ENCODE measurements around the gene SH3TC1.

The SH3TC1 gene

DNA sequence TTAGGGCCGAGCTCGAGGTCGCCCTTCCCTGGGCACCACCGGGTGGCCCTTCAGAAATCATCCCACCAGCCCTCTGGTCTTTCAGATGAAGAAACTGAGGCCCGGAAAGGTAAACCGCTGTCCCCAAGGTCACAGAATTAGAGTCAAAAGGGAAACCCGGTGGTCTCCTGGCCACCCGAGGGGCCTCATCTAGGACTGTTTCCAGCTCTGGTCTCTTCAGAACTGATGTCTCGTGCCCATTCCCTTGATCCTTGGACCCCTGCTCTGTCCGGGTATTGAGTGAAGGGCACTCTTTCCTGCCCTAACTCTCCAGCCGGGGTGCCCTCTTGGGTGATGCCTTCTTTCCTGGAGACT, 71.3 kb downstream of the SH3TC1 start:
- Histone ChIP-seq H3K27ac (no peak overlapping the region), H3K36me3 (replicated peaks) (no peaks in the 10 kb centered on the region), H3K27me3 (replicated peaks) (peaks cover 6% of the 10 kb centered on the region), H3K4me3 (ENCODE audit: low read depth, low read length) (no peak overlapping the region)
- TF ChIP-seq, protein P1, sequence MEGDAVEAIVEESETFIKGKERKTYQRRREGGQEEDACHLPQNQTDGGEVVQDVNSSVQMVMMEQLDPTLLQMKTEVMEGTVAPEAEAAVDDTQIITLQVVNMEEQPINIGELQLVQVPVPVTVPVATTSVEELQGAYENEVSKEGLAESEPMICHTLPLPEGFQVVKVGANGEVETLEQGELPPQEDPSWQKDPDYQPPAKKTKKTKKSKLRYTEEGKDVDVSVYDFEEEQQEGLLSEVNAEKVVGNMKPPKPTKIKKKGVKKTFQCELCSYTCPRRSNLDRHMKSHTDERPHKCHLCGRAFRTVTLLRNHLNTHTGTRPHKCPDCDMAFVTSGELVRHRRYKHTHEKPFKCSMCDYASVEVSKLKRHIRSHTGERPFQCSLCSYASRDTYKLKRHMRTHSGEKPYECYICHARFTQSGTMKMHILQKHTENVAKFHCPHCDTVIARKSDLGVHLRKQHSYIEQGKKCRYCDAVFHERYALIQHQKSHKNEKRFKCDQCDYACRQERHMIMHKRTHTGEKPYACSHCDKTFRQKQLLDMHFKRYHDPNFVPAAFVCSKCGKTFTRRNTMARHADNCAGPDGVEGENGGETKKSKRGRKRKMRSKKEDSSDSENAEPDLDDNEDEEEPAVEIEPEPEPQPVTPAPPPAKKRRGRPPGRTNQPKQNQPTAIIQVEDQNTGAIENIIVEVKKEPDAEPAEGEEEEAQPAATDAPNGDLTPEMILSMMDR (IDR thresholded peaks at IDR 0.05; ENCODE audit: low read depth, low read length, missing control alignments), result no peak
- no peak for DNase-seq
- in situ Hi-C loops (cut with HindIII; ENCODE audit: low pct_ligation_motif_present, low sequenced_read_pairs), result loop anchor here (25.0 kb wide), 1 partner anchor 142 kb away; no protein-coding TSS in a partner anchor

DNA sequence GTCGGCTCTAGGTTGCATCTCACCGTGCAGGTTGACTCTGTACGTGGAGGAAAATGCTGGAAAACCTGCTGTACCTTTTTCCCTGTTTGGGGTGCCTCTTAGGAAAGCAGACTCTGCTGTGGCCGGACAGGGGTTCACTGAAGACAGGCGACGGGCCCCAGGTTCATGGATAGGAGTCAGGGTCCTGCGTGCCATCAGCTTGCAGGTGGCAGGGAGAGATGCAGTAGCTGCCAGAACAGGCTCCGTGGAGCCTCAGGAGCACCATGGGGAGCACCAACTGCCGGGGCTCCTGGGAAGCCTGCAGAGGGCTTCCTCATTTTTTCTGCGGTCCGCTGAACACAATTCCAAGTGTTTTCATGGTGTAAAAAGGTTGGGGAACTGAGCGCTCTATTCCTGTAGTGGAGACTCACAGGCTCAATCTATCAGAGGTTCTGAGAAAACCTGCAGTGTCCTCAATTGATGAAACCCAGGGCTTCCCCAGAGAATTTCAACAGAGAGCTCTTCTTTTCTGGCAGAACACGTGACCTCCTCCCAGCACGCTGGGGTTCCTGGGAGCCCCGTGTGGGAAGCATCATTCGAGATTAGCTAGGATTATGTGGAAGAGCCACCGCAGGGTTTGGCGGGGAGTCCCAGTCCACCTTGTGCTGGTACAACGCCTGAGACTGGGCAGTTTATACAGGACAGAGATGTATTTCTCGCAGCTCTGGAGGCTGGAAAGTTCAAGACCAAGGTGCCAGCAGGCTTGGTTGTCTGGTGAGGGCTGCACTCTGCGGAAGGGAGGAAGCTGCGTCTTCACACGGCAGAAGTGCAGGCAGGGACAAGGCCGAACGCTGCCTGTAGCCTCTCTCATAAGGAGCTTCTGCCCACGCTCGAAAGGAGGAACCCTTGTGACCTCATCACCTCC, 72.1 kb downstream of the SH3TC1 start:
- Histone ChIP-seq H3K36me3 (replicated peaks) (no peaks in the 10 kb centered on the region), H3K27me3 (replicated peaks) (peaks cover 6% of the 10 kb centered on the region), H3K27ac (no peak overlapping the region), H3K4me3 (ENCODE audit: low read depth, low read length) (no peak overlapping the region)
- no peak for DNase-seq
- TF ChIP-seq, protein P1 (IDR thresholded peaks at IDR 0.05; ENCODE audit: low read depth, low read length, missing control alignments), result no peak
- in situ Hi-C loops (cut with HindIII; ENCODE audit: low pct_ligation_motif_present, low sequenced_read_pairs), result loop anchor here (25.0 kb wide), 1 partner anchor 141 kb away; no protein-coding TSS in a partner anchor

DNA sequence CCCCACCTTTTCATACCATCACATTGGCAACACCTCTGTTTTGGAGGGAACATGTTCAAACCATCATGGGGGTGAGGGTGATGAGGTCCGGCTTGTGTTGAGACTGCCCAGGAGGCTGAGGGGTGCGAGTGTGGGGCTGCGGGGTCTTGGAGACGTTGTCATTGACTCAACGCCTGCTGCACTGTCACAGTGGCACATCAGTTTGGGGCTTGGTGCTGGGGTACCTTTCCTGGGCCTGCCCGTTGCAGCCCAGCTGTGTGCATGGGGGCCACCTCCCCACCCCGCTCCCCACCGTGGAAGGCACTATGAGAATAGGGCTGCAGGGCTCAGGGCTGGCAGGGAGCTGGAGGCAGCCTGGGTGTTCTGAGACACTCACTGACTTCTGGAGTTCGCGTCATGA, 72.7 kb downstream of the SH3TC1 start:
- DNase-seq, result no peak
- H3K27me3 ChIP-seq (replicated peaks), result peaks cover 6% of the 10 kb centered on the region
- H3K4me3 ChIP-seq (ENCODE audit: low read depth, low read length), result no peak overlapping the region
- in situ Hi-C loops (cut with HindIII; ENCODE audit: low pct_ligation_motif_present, low sequenced_read_pairs), result loop anchor here (25.0 kb wide), 1 partner anchor 140 kb away; no protein-coding TSS in a partner anchor
- no peaks in the 10 kb centered on the region for H3K36me3 ChIP-seq (replicated peaks)
- no peak overlapping the region for H3K27ac ChIP-seq
- TF ChIP-seq, protein P1 (IDR thresholded peaks at IDR 0.05; ENCODE audit: low read depth, low read length, missing control alignments), result no peak

DNA sequence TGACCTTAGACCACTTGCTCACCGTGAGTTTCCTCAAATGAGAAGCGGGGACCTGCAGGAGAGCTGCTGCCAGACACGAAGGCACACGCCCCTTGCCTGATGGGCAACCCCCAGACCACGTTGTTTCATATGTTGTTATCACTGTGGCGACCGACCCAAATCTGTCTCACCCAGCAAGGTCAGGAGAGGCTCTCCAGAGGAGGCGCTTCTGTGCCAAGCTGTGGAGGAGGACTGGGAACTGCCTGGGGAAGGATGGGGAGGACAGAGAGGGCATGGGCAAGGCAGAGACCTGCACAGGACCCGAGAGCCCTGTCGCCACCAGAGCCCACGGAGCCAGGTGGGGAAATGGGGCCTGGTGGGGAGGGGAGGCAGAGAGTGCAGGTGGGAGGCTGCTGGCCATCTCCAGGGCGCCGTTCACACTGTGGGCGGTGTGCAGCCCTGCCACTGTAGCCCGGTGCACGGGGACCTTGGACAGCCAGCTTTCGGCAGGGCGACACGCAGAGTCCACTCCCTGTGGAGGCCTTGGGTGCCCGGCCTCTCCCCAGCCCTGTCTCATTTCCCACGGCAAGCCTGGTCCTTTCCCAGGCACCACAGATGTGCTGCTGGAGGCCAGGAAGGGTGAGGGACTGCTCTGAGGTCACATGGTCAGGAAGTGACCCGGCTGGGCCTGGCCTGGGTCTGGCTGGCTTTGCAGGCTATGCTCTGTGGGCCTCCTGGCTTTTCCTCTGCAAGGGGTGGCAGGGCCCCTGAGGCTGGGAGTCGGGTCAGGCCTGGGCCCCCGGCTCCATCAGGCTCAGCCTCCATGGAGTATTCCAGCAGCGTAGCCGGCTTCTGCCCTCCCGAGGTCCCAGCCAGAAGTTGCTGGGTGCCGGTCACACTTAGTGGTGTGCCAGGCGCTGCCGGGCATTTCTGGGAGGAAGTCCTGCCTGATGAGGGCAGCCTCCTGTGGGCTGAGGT, 73.7 kb downstream of the SH3TC1 start:
- H3K27me3 ChIP-seq (replicated peaks), result peaks cover 6% of the 10 kb centered on the region

DNA sequence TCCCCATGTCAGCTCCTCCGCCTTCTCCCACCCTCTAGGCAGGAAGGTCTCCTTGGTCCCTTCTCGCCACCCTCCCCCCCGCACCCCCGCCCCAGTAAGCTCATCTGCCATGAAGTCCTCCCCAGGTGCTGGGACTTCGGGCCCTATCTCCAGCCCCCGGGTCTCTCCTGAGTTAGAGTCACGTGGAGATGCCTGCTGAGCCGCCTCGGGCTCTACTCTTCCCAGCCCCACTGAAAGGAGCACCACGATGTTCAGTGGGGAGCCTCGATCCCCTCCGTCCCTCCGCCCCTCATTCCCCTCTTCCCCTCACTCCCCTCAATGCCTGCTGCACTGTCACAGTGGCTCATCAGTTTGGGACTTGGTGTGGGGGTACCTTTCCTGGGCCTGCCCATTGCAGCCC, 74.4 kb downstream of the SH3TC1 start:
- DNase-seq, result no peak
- in situ Hi-C loops (cut with HindIII; ENCODE audit: low pct_ligation_motif_present, low sequenced_read_pairs), result loop anchor here (25.0 kb wide), 1 partner anchor 139 kb away; no protein-coding TSS in a partner anchor
- TF ChIP-seq, protein P1 (IDR thresholded peaks at IDR 0.05; ENCODE audit: low read depth, low read length, missing control alignments), result no peak
- Histone ChIP-seq H3K4me3 (ENCODE audit: low read depth, low read length) (no peak overlapping the region), H3K27me3 (replicated peaks) (peaks cover 6% of the 10 kb centered on the region), H3K27ac (no peak overlapping the region), H3K36me3 (replicated peaks) (no peaks in the 10 kb centered on the region)

More for the DNA sequence above, 73.7 kb downstream of the SH3TC1 start:
- Histone ChIP-seq H3K36me3 (replicated peaks) (no peaks in the 10 kb centered on the region), H3K4me3 (ENCODE audit: low read depth, low read length) (no peak overlapping the region), H3K27ac (no peak overlapping the region)
- DNase-seq, result no peak
- in situ Hi-C loops (cut with HindIII; ENCODE audit: low pct_ligation_motif_present, low sequenced_read_pairs), result loop anchor here (25.0 kb wide), 1 partner anchor 140 kb away; no protein-coding TSS in a partner anchor
- TF ChIP-seq, protein P1 (IDR thresholded peaks at IDR 0.05; ENCODE audit: low read depth, low read length, missing control alignments), result no peak

Measured in brain microvascular endothelial cell (primary cell).